HG02840 (cell line): Measurements from ENCODE around the gene AKT3.

Source experiments
- ATAC-seq: cut with Tn5 transposase; IDR thresholded peaks from one replicate; pipeline ENCODE4 v1.9.1; 2021; ENCODE audit warnings: mild to moderate bottlenecking, moderate library complexity, moderate number of reproducible peaks; ENCODE audit not compliant: unreplicated experiment, low FRiP score

The AKT3 gene

GRCh38 chr1:243449373-243449772, 400.7 kb downstream of the AKT3 start:
- no peak for ATAC-seq

DNA sequence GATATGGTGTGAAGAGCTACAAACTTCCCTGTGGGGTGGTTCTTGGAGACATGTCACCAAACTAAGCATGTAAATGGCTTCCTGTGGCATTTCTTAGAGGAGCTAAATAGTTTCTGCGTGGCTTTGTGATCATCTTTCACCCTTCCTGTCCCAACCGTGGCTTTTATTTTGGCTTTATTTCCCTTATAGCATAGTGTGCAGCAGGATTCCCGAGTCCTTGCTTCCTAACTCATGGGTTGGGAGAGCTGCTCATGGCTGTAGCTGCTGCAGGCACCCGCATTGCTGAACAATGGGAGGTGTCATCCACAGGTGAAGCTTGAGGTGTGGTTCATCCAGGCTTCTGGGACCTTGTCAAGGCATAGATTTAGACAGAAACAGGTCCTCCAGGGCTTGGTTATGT, 402.2 kb downstream of the AKT3 start:
- no peak for ATAC-seq

DNA sequence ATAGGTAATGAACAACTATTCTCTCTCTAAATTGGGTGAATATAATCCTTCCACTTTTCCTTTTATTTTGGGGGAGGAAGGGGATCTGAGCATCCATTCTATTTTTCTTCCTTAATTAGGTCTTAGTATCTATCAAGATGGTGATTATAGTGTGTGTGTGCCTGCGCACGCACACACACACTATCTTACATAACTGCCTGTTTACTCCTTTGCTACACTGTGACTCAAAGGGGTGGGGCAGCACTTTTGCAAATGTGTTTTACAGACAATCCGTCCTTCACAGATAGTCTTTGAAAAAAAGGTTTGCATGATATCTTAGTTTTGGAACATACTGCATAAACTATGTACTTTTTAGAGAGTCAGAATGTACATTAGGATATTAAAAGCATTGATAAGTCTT, 402.7 kb downstream of the AKT3 start:
- no peak for ATAC-seq

- no peak for ATAC-seq
These were observed 406.5 kb downstream of the AKT3 start for GRCh38 chr1:243443557-243443956.

GRCh38 chr1:243441601-243442000, 408.4 kb downstream of the AKT3 start:
- no peak for ATAC-seq

DNA sequence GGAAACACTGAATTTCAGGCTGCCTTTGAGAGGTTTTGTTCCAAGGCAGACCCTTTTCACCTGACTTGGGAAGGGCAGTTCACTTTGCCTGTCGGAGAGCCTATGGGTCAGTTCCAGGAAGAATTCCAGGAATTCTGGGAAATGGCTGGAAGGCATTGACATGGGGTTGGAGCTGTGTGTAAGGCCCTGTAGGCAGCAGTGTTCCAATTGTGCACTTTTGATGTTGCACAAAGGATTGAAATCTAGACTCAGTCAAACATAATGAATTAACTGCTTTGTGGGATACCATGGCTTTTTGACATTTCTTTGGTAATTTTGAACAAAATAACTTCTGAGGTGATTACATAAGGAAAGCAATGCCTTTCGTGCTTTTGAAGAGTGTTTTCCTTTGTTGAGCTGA, 409.6 kb downstream of the AKT3 start:
- ATAC-seq = no peak

DNA sequence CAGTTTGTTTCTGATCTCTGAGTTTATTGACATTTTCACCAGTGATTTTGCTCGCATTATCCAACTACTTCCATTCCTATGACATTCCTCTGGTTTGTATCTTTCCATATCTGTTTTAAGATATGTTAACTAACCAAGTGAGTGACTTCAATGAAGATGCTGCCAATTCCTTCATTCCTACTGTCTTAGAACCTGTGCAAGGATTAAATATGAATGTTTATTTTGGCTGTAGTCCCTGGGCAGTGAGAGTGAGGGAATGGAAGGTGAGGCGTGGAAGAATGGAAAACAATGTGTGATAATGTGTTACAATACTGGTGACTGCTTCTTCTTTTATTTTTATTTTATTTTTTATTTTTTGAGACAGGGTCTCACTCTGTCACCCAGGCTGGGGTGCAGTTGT, 411.2 kb downstream of the AKT3 start:
- ATAC-seq = no peak
